Transverse colon (tissue), 4 donors: ENCODE data around the gene RITA1.

Source experiments
- CTCF ChIP-seq, 5 experiments: fragments of 200-600 bp in 3 of 5; fragments of 450-650 bp in 2 of 5; sonication (generic) in 3 of 5; IDR thresholded peaks; 1 replicate in 2 of 5; 2 replicates in 3 of 5; pipeline ENCODE4 v1.5.1; 2016 to 2017; ENCODE audit warnings: antibody characterized with exemption in 5 of 5, inconsistent platforms in 3 of 5, mild to moderate bottlenecking in 2 of 5, moderate library complexity in 1 of 5
- POLR2AphosphoS5 ChIP-seq, 3 donors: sonication (generic); formaldehyde crosslinking; IDR thresholded peaks; one replicate each; pipeline ENCODE4 v1.6.1; 2016; ENCODE audit warnings: antibody characterized with exemption in 3 of 3

- TF ChIP-seq POLR2AphosphoS5 (IDR thresholded peaks at IDR 0.05): no peak
- TF ChIP-seq CTCF (IDR thresholded peaks at IDR 0.05): no peak
These were observed 17.7 kb upstream of the RITA1 start for GRCh38 chr12:113167868-113168267.
